Common myeloid progenitor, CD34-positive (primary cell): ENCODE measurements around the gene KANK4. TPM values are rescaled to one million over a fixed set of nuclear protein-coding genes. Genes with fewer than 3 reads are reported as not detected.

Experiments
- CTCF ChIA-PET: fragments of 350-600 bp; sonication (Branson Sonifier 250); formaldehyde crosslinking; loops from one replicate; lab custom pipeline; 2021; ENCODE audit warnings: antibody characterized with exemption; lab: Charles Lee
- POLR2A ChIA-PET: fragments of 350-600 bp; sonication (Branson Sonifier 250); formaldehyde crosslinking; loops from one replicate; lab custom pipeline; 2021; ENCODE audit warnings: antibody characterized with exemption; lab: Charles Lee
- DNase-seq, 3 donors: peaks; one replicate each; pipeline versions ENCODE4 v3.0.0 to v3.0.0-alpha.2; 2013
- H3K27ac ChIP-seq, 2 experiments: 1 replicate in 1 of 2; 2 replicates in 1 of 2; pipeline ENCODE4 v1.7.0; 2013; ENCODE audit warnings: inconsistent platforms in 2 of 2, low read length in 2 of 2, mild to moderate bottlenecking in 2 of 2, low read depth in 1 of 2, moderate library complexity in 1 of 2; ENCODE audit not compliant: severe bottlenecking in 2 of 2, insufficient read depth in 1 of 2, poor library complexity in 1 of 2
- H3K27me3 ChIP-seq, 5 experiments: replicated peaks in 2 of 5; 1 replicate in 3 of 5; 2 replicates in 2 of 5; pipeline versions ENCODE4 v1.6.1 to v1.7.0; 2013; ENCODE audit warnings: low read length in 4 of 5, mild to moderate bottlenecking in 2 of 5, moderate library complexity in 2 of 5, inconsistent platforms in 1 of 5; ENCODE audit not compliant: insufficient read depth in 5 of 5, control insufficient read depth in 4 of 5
- H3K36me3 ChIP-seq, 4 experiments: 1 replicate in 2 of 4; 2 replicates in 2 of 4; pipeline versions ENCODE4 v1.6.1 to v1.7.0; 2013; ENCODE audit warnings: low read length in 3 of 4, control low read depth in 1 of 4, mild to moderate bottlenecking in 1 of 4; ENCODE audit not compliant: control insufficient read depth in 4 of 4, insufficient read depth in 4 of 4
- H3K4me1 ChIP-seq, 4 experiments: 1 replicate in 3 of 4; 2 replicates in 1 of 4; pipeline versions ENCODE4 v1.6.1 to v1.7.1; 2013; ENCODE audit warnings: low read length in 3 of 4, mild to moderate bottlenecking in 3 of 4, control low read depth in 1 of 4, inconsistent platforms in 1 of 4, moderate library complexity in 1 of 4; ENCODE audit not compliant: control insufficient read depth in 4 of 4, insufficient read depth in 4 of 4; ENCODE audit errors: control extremely low read depth in 1 of 4
- H3K4me3 ChIP-seq, 7 experiments: 1 replicate in 4 of 7; 2 replicates in 3 of 7; pipeline versions ENCODE4 v1.5.1 to v1.7.0; 2013; ENCODE audit warnings: mild to moderate bottlenecking in 7 of 7, low read length in 6 of 7, moderate library complexity in 6 of 7, inconsistent platforms in 2 of 7, low read depth in 2 of 7, control low read depth in 1 of 7; ENCODE audit not compliant: insufficient read depth in 4 of 7, control insufficient read depth in 1 of 7; ENCODE audit errors: extremely low read depth in 1 of 7
- H3K9me3 ChIP-seq, 5 experiments: 1 replicate in 4 of 5; 2 replicates in 1 of 5; pipeline versions ENCODE4 v1.6.1 to v1.7.1; 2013; ENCODE audit warnings: low read length in 4 of 5, mild to moderate bottlenecking in 2 of 5, inconsistent platforms in 1 of 5, low read depth in 1 of 5, moderate library complexity in 1 of 5; ENCODE audit not compliant: control insufficient read depth in 4 of 5, insufficient read depth in 2 of 5; ENCODE audit errors: control extremely low read depth in 1 of 5
- WGBS: methylation state at CpG from one replicate; pipeline ENCODE4 v1.1.5; 2013; ENCODE audit not compliant: insufficient coverage; 5-methylcytosine and 5-hydroxymethylcytosine counted together
- polyA plus RNA-seq: library from polyadenylated mRNA; unstranded; fragments of 120-200 nt; gene quantifications from one replicate; pipeline ENCODE4 v1.2.1, GENCODE V29; 2013

The KANK4 gene
- 0.03 TPM for polyA plus RNA-seq

DNA sequence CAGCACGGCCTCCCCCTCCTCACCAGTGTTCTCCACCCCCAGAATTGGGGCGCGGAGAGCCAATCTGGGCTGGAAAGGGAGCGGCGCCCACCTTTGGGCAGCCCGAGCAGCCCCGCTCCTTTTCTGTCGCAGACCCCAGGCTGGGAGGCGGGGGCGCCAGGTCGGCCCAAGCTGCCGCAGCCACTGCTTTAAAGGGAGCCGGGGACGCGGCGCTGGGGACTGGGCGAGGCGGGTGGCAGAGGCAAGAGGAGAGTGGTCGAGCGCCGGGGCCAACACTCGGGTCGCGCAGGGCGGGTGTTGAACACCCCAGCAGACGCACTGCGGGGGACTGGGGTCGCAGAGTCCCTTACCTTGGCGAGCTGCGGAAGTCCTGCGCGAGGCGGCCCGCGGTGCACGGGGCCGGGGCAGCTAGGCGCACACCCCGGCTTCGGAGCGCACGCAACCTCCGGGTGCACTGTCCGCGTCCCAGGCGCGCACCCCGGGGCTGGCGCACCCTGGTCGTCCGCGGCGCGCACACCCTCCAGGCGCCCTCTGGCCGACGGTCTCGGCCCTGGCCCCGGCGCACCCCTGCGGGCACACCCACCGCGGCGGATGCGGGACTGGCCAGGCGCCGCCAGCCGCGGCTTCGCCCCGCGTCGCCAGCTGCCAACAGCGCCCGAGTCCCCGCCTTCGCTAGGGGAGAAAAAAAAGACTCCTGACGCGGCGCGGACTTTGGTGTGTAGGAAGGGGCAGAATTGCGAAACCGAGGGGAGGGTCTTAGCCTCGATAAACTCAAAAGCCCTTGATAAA is at the start of gene KANK4:
Gene KANK4, minus strand, starts transcription at position 679 of the 789 bp plus-strand sequence. CDS start 37,870 bp downstream, outside the sequence.
- no peaks in the 10 kb centered on the region for H3K9me3 ChIP-seq
- peaks cover 0 to 15% (median 15%) of the 10 kb centered on the region in 4 experiments for H3K4me1 ChIP-seq
- peaks cover 9 to 36% (median 21%) of the 10 kb centered on the region in 5 experiments for H3K27me3 ChIP-seq
- no peak within 1 kb of the TSS for H3K27ac ChIP-seq
- under 1% methylated on average over 62 of the region's 84 CpGs for WGBS
- H3K36me3 ChIP-seq: no peaks in the 10 kb centered on the region
- ChIA-PET CTCF (interaction anchor here (0.6 to 1.3 kb wide), 3 partner anchors 8 to 20 kb away, joined by 3 to 4 read pairs (median 3); no protein-coding TSS in a partner anchor), POLR2A (no interaction called here)
- H3K4me3 ChIP-seq: peak within 1 kb of the TSS; percentile 31 to 74 (median 66)
- peak; percentile 29 to 55 (median 48) for DNase-seq

DNA sequence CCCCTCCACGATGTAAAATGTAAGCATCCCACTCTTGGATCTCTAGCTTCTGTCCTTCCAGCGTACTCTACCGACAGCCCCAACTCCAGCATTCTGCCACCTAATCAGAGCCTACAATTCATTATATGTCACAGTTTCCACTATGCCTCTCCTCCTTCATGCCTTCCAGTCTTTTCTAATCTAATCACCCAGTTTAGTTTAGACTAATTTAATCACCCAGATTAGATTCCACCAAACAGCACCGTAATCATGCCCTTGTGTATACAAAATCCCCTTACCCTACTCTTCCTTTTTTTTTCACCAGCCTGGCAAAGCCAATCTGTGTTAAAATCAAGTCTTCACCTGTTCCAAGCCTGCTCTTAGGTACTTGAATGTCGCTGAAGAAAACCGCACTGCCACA is 49.8 kb upstream of the KANK4 start:
- CTCF ChIA-PET: no interaction called here
- Histone ChIP-seq H3K27ac (no peak overlapping the region), H3K4me1 (no peaks in the 10 kb centered on the region), H3K9me3 (peaks cover 0 to 5% (median 0%) of the 10 kb centered on the region in 5 experiments), H3K27me3 (no peaks in the 10 kb centered on the region), H3K36me3 (no peaks in the 10 kb centered on the region), H3K4me3 (no peak overlapping the region)
- no peak for DNase-seq
- 100% methylated on average over 6 of the region's 6 CpGs for WGBS
- POLR2A ChIA-PET: no interaction called here

DNA sequence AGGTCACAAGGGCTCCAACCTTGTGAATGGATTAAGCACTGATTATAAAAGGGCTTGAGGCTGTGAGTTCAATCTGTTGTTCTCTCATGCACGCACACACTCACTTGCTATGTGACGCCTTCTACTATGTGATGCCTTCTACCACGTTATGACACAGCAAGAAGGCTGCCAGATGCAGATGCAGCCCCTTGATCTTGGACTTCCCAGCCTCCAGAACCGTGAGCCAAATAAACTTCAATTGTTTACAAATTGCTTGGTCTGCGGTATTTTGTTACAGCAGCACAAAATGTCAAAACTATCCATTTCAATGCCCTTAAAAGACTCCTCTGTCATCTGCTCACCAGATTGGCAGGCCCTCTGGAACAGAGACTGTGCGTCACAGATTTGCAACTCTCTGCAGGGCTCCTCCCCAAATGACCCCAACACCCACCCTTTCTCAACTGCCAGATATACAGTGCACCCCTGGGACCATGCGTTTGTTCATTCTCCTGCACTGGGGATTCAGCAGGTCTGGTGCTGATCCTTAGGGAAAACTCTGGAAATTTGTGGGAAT is 47.8 kb upstream of the KANK4 start:
- H3K4me3 ChIP-seq: no peak overlapping the region
- no peaks in the 10 kb centered on the region for H3K4me1 ChIP-seq
- no peaks in the 10 kb centered on the region for H3K36me3 ChIP-seq
- POLR2A ChIA-PET: no interaction called here
- no peak overlapping the region for H3K27ac ChIP-seq
- H3K9me3 ChIP-seq: peaks cover 0 to 5% (median 0%) of the 10 kb centered on the region in 5 experiments
- CTCF ChIA-PET: no interaction called here
- 98% methylated on average over 6 of the region's 7 CpGs for WGBS
- no peak for DNase-seq
- no peaks in the 10 kb centered on the region for H3K27me3 ChIP-seq

DNA sequence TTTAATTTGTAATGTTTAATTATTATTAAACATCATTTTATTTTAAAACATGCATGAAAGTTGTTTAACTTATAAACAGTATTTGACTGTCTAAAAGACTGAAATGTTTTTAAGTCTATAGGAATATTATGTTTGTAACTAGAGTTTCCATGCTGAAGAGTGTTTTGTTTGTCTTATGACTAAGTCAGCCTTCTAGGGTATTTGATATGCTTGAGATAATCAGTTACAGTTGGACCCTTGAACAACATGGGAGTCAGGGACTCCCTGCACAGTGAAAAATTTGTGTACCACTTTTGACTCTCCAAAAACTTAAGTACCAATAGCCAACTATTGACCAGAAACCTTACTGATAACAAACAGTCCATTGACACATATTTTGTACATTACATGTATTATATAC is 45.5 kb upstream of the KANK4 start:
- no peak for DNase-seq
- Histone ChIP-seq H3K4me1 (no peaks in the 10 kb centered on the region), H3K36me3 (no peaks in the 10 kb centered on the region), H3K27ac (no peak overlapping the region), H3K9me3 (peaks cover 0 to 5% (median 0%) of the 10 kb centered on the region in 5 experiments), H3K4me3 (no peak overlapping the region), H3K27me3 (no peaks in the 10 kb centered on the region)
- CTCF ChIA-PET: no interaction called here
- POLR2A ChIA-PET: no interaction called here

DNA sequence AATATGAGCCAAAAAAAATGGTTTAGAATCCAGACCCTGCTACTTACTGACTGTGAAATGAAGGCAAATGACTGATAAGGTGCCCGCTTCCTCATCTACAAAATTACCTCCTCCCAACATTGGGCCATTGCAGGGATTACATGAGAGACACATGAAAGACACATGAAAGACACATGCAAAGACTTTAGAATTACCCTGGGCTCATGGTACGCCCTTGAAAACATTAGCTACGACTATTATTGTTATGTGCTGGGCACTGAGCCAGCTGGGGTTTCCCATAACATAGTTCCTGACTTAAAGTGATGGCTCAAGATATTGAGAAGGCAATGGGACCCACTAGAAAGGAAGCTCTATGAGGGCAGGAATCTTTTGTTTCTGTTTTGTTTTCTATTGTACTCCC is 43.7 kb upstream of the KANK4 start:
- Histone ChIP-seq H3K4me1 (no peaks in the 10 kb centered on the region), H3K27me3 (no peaks in the 10 kb centered on the region), H3K27ac (no peak overlapping the region), H3K36me3 (no peaks in the 10 kb centered on the region), H3K9me3 (peaks cover 0 to 5% (median 0%) of the 10 kb centered on the region in 5 experiments), H3K4me3 (no peak overlapping the region)
- POLR2A ChIA-PET: no interaction called here
- CTCF ChIA-PET: no interaction called here
- no peak for DNase-seq
- 100% methylated on average over 1 of the region's 3 CpGs for WGBS

DNA sequence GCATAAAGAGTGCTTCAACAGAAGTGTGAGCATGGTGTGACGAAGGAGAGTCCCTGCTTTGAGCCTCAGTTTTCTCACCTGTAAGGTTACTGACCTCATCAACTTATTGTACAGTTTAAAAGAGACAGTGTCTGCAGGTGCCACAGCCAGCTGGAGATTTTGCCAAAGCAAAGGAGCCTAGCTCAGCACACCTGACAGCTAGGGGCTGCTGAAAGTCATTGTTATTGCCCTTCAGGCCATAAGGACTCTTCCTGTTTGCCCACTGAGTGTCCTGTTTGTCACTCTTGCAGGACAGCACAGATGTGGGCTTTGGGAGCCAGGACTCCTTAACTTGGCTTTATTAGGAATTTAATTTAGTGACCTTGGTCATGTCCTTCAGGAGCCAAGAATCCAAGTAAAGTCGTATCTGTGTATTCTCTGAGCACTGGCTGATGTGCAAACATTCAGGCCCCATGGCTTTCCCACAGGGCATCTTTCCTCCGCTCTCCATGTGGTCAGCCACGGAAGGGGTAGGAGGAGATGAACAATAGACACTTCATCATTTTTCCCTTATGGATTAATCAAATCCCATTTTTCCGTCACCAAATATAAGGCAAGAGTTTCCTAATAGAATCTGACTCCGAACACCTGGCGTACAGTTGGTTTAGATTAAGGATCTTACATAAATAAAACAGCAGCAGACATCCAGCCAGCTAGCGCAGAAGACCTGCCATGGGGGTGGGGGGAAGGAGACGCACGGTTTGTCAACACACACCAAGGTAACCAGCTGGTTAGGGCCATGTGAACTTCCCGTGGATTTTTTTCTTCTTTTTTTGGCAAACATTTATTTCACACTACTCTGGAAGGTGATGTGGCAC is 43.1 kb upstream of the KANK4 start:
- Histone ChIP-seq H3K36me3 (no peaks in the 10 kb centered on the region), H3K27ac (no peak overlapping the region), H3K27me3 (no peaks in the 10 kb centered on the region), H3K4me1 (no peaks in the 10 kb centered on the region), H3K9me3 (peaks cover 0 to 5% (median 0%) of the 10 kb centered on the region in 5 experiments), H3K4me3 (no peak overlapping the region)
- no peak for DNase-seq
- WGBS: 96% methylated on average over 4 of the region's 11 CpGs
- CTCF ChIA-PET: no interaction called here
- POLR2A ChIA-PET: no interaction called here
